Activated CD8-positive, alpha-beta memory T cell treated with anti-CD3 and anti-CD28 coated beads for 48 hours (primary cell): Measurements from ENCODE around the gene PRAF2.

Source experiments
- DNase-seq, 3 experiments: peaks; one replicate each; pipeline ENCODE4 v3.0.0-alpha.2; 2020; ENCODE audit warnings: low read depth in 2 of 3, low spot score in 2 of 3

PRAF2 gene

GRCh38 chrX:49073601-49074575, at the start of gene PRAF2:
Gene PRAF2, minus strand, starts transcription at chrX:49074002. Its CDS starts 15 bp downstream, at chrX:49073987.
- DNase-seq, result peak; percentile 40 to 68 (median 64)

GRCh38 chrX:49122499-49122898, 48.7 kb upstream of the PRAF2 start:
- no peak for DNase-seq

GRCh38 chrX:49120091-49120490, 46.3 kb upstream of the PRAF2 start:
- DNase-seq, result no peak

GRCh38 chrX:49117581-49117980, 43.8 kb upstream of the PRAF2 start:
- no peak for DNase-seq

GRCh38 chrX:49116716-49117115, 42.9 kb upstream of the PRAF2 start:
- DNase-seq, result no peak

GRCh38 chrX:49116076-49116475, 42.3 kb upstream of the PRAF2 start:
- no peak for DNase-seq

GRCh38 chrX:49111791-49112190, 38.0 kb upstream of the PRAF2 start:
- DNase-seq, result no peak

- DNase-seq, result no peak
These were observed 36.6 kb upstream of the PRAF2 start for GRCh38 chrX:49110417-49110816.

- no peak for DNase-seq
These were observed 34.8 kb upstream of the PRAF2 start for GRCh38 chrX:49108641-49109040.

GRCh38 chrX:49106930-49107329, 33.1 kb upstream of the PRAF2 start:
- DNase-seq, result no peak

- DNase-seq, result no peak
These were observed 32.5 kb upstream of the PRAF2 start for GRCh38 chrX:49106296-49106695.

- no peak for DNase-seq
These were observed 29.8 kb upstream of the PRAF2 start for GRCh38 chrX:49103637-49104036.

GRCh38 chrX:49102190-49102589, 28.4 kb upstream of the PRAF2 start:
- DNase-seq, result no peak

- DNase-seq, result no peak
These were observed 27.8 kb upstream of the PRAF2 start for GRCh38 chrX:49101629-49101984.

GRCh38 chrX:49100704-49101628, 27.2 kb upstream of the PRAF2 start:
- DNase-seq, result peak; percentile 62 to 78 (median 74)

- no peak for DNase-seq
These were observed 22.6 kb upstream of the PRAF2 start for GRCh38 chrX:49096419-49096818.

GRCh38 chrX:49089553-49089952, 15.8 kb upstream of the PRAF2 start:
- DNase-seq, result no peak

- DNase-seq, result no peak
These were observed 8.6 kb upstream of the PRAF2 start for GRCh38 chrX:49082271-49082871.

- peak; percentile 15 to 44 (median 23) for DNase-seq
These were observed 6.0 kb upstream of the PRAF2 start, which contains the start of gene WDR45 for GRCh38 chrX:49079489-49080428. Gene WDR45, minus strand, starts transcription at chrX:49079887. Its CDS starts 1,792 bp downstream, at chrX:49078095.

GRCh38 chrX:49077941-49078340, 4.1 kb upstream of the PRAF2 start:
- DNase-seq, result no peak
